ENCODE measurements around the gene DOK5.

DNA sequence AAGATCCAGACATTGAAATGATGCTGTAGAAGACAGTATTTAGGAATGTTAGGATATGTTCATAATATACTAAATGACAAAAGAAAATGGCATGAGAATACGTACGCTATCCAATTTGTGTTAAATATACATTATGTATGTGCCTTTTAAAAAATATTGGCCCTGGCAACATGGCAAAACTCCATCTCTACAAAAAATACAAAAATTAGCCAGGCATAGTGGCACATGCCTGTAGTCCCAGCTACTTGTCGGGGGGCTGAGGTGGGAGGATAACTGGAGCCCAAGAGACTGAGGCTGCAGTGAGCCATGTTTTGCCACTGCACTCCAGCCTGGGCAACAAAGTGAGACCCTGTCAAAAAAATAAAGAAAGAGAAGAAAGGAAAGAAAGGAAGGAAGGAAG, 155.7 kb downstream of the DOK5 start:
- TF ChIP-seq, protein P1, sequence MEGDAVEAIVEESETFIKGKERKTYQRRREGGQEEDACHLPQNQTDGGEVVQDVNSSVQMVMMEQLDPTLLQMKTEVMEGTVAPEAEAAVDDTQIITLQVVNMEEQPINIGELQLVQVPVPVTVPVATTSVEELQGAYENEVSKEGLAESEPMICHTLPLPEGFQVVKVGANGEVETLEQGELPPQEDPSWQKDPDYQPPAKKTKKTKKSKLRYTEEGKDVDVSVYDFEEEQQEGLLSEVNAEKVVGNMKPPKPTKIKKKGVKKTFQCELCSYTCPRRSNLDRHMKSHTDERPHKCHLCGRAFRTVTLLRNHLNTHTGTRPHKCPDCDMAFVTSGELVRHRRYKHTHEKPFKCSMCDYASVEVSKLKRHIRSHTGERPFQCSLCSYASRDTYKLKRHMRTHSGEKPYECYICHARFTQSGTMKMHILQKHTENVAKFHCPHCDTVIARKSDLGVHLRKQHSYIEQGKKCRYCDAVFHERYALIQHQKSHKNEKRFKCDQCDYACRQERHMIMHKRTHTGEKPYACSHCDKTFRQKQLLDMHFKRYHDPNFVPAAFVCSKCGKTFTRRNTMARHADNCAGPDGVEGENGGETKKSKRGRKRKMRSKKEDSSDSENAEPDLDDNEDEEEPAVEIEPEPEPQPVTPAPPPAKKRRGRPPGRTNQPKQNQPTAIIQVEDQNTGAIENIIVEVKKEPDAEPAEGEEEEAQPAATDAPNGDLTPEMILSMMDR (IDR thresholded peaks at IDR 0.05; ENCODE audit: borderline replicate concordance, extremely low read depth, low read length, poor library complexity, severe bottlenecking): no peak
- no peak for TF ChIP-seq EZH2 (IDR thresholded peaks at IDR 0.05; ENCODE audit: borderline replicate concordance, low read depth, low read length, severe bottlenecking)
